HEK293T (cell line): ENCODE results near the gene JAG1.

Source experiments
- ARNT ChIP-seq: fragments of 450-650 bp; IDR thresholded peaks from 2 replicates; pipeline ENCODE4 v1.6.1; 2017; ENCODE audit warnings: mild to moderate bottlenecking
- BHLHE40 ChIP-seq: fragments of 450-650 bp; IDR thresholded peaks from 2 replicates; pipeline ENCODE4 v1.6.1; 2016; ENCODE audit warnings: mild to moderate bottlenecking, moderate library complexity, borderline replicate concordance
- CTBP1 ChIP-seq: fragments of 450-650 bp; IDR thresholded peaks from 2 replicates; pipeline ENCODE4 v1.6.1; 2016; ENCODE audit warnings: borderline replicate concordance
- ELF4 ChIP-seq: fragments of 450-650 bp; IDR thresholded peaks from 2 replicates; pipeline ENCODE4 v1.6.1; 2017; ENCODE audit warnings: antibody characterized with exemption
- PKNOX1 ChIP-seq: fragments of 450-650 bp; IDR thresholded peaks from 2 replicates; pipeline ENCODE4 v1.6.1; 2016
- SP1 ChIP-seq: fragments of 450-650 bp; IDR thresholded peaks from 2 replicates; pipeline ENCODE4 v1.6.1; 2017
- SUZ12 ChIP-seq: fragments of 450-650 bp; IDR thresholded peaks from 2 replicates; pipeline ENCODE4 v1.6.1; 2016; ENCODE audit warnings: mild to moderate bottlenecking
- TARDBP ChIP-seq: fragments of 450-650 bp; IDR thresholded peaks from 2 replicates; pipeline ENCODE4 v1.6.1; 2016
- ZNF384 ChIP-seq: fragments of 450-650 bp; IDR thresholded peaks from 2 replicates; pipeline ENCODE4 v1.6.1; 2016

GRCh38 chr20:10646006-10646405 lies 27.8 kb downstream of the JAG1 start:
- TF ChIP-seq CTBP1 (no peak), ARNT (no peak), PKNOX1 (no peak), SP1 (no peak), BHLHE40 (no peak), TARDBP (no peak), ZNF384 (no peak), SUZ12 (no peak), ELF4 (no peak)
